ENCODE results near the gene HS3ST5. TPM values are rescaled to one million over a fixed set of nuclear protein-coding genes. Genes with fewer than 3 reads are reported as not detected.

The HS3ST5 gene
- total and polyA plus RNA-seq, 4 donors = not detected

DNA sequence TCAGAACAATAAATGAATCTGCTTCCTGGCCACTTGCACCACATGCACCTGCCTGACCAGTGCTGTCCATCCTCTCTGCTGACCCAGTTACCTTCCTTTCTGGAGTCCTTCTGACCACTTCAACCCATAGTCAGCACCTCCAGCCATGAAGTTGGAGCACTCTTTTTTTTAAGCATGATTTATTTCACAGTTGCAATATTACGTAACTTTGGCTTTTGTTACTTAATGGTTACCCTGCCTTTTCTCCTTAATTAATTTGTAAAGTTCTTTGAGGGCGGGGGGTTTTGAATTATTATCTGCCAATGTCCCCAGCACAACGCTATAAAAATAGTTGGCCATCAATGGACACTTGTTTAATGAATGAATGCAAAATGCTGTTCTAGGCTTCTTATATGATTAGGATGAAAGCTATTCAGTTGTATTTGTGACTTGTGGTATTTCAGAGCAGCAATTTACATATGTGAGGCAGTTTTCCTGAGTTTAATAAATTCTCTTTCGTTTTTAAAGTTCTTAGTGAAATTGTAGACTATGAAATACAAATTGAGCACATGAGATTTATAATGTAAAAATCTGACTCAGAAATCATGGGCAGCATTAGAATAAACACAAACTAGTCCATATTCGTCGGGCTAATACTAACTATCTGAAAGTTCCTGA lies 180.0 kb downstream of the HS3ST5 start (continued):
- TF ChIP-seq FOXA1 (IDR thresholded peaks at IDR 0.05) = no peak
- no peak for TF ChIP-seq CTCF (IDR thresholded peaks at IDR 0.05; ENCODE audit: low read depth, low read length, missing input control)
- no peak for TF ChIP-seq RXRA (IDR thresholded peaks at IDR 0.05)
- TF ChIP-seq NR2F2 (IDR thresholded peaks at IDR 0.05) = no peak
- no peak for TF ChIP-seq JUND (IDR thresholded peaks at IDR 0.05)
- no peak for TF ChIP-seq FOXA2 (IDR thresholded peaks at IDR 0.05)

DNA sequence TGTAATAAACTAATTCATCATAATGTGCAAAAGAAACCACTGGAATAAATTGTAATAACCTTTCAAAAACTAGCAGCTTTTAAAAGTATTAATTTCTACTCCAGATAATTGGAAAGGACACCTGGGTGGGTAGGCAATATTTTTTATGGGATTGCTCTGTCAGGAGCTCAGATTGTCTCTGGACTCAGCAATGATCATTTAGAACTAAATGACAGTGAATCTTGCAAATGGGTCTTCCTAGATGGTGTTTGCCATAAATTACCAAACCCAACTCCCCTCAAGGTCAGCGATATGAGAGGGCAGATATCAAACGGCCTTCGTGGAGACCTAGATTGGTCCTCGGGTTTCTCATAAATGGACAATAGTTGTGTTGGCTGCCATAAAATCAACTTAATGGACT lies 181.9 kb downstream of the HS3ST5 start:
- TF ChIP-seq JUND (IDR thresholded peaks at IDR 0.05) (no peak), NR2F2 (IDR thresholded peaks at IDR 0.05) (no peak), RAD21 (IDR thresholded peaks at IDR 0.05) (no peak), FOXA2 (IDR thresholded peaks at IDR 0.05) (no peak), FOXA1 (IDR thresholded peaks at IDR 0.05) (no peak), TAF1 (conservative IDR thresholded peaks at IDR 0.05) (no peak), EGR1 (IDR thresholded peaks at IDR 0.05; ENCODE audit: low read depth in 2 of 2) (no peak), YY1 (IDR thresholded peaks at IDR 0.05) (no peak), HNF4A (conservative IDR thresholded peaks at IDR 0.05) (no peak), GABPA (IDR thresholded peaks at IDR 0.05 in 1 of 2, conservative IDR thresholded peaks at IDR 0.05 in 1 of 2) (no peak), RXRA (IDR thresholded peaks at IDR 0.05) (no peak), HNF4G (IDR thresholded peaks at IDR 0.05) (no peak), SP1 (IDR thresholded peaks at IDR 0.05) (no peak), MAX (IDR thresholded peaks at IDR 0.05) (no peak), CTCF (IDR thresholded peaks at IDR 0.05; ENCODE audit: low read depth, low read length, missing input control) (no peak)
- TF ChIP-seq, protein P1, sequence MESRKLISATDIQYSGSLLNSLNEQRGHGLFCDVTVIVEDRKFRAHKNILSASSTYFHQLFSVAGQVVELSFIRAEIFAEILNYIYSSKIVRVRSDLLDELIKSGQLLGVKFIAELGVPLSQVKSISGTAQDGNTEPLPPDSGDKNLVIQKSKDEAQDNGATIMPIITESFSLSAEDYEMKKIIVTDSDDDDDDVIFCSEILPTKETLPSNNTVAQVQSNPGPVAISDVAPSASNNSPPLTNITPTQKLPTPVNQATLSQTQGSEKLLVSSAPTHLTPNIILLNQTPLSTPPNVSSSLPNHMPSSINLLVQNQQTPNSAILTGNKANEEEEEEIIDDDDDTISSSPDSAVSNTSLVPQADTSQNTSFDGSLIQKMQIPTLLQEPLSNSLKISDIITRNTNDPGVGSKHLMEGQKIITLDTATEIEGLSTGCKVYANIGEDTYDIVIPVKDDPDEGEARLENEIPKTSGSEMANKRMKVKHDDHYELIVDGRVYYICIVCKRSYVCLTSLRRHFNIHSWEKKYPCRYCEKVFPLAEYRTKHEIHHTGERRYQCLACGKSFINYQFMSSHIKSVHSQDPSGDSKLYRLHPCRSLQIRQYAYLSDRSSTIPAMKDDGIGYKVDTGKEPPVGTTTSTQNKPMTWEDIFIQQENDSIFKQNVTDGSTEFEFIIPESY (IDR thresholded peaks at IDR 0.05) = no peak
- TF ChIP-seq, protein P2, sequence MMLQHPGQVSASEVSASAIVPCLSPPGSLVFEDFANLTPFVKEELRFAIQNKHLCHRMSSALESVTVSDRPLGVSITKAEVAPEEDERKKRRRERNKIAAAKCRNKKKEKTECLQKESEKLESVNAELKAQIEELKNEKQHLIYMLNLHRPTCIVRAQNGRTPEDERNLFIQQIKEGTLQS (IDR thresholded peaks at IDR 0.05) = no peak
- TF ChIP-seq, protein P3, sequence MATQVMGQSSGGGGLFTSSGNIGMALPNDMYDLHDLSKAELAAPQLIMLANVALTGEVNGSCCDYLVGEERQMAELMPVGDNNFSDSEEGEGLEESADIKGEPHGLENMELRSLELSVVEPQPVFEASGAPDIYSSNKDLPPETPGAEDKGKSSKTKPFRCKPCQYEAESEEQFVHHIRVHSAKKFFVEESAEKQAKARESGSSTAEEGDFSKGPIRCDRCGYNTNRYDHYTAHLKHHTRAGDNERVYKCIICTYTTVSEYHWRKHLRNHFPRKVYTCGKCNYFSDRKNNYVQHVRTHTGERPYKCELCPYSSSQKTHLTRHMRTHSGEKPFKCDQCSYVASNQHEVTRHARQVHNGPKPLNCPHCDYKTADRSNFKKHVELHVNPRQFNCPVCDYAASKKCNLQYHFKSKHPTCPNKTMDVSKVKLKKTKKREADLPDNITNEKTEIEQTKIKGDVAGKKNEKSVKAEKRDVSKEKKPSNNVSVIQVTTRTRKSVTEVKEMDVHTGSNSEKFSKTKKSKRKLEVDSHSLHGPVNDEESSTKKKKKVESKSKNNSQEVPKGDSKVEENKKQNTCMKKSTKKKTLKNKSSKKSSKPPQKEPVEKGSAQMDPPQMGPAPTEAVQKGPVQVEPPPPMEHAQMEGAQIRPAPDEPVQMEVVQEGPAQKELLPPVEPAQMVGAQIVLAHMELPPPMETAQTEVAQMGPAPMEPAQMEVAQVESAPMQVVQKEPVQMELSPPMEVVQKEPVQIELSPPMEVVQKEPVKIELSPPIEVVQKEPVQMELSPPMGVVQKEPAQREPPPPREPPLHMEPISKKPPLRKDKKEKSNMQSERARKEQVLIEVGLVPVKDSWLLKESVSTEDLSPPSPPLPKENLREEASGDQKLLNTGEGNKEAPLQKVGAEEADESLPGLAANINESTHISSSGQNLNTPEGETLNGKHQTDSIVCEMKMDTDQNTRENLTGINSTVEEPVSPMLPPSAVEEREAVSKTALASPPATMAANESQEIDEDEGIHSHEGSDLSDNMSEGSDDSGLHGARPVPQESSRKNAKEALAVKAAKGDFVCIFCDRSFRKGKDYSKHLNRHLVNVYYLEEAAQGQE (IDR thresholded peaks at IDR 0.05) = no peak
- DNase-seq (ENCODE audit: low spot score) = no peak
- no peak overlapping the region for H3K9ac ChIP-seq (ENCODE audit: low read depth in 1 of 2, low read length in 2 of 2)
- no peaks in the 10 kb centered on the region for H3K36me3 ChIP-seq (ENCODE audit: control insufficient read depth in 4 of 4, insufficient read depth in 3 of 4, low read depth in 1 of 4, low read length in 3 of 4)
- no peak overlapping the region for H3K4me3 ChIP-seq (ENCODE audit: low read depth in 1 of 3, low read length in 3 of 3)
- peaks cover 0 to 9% (median 3%) of the 10 kb centered on the region in 4 donors for H3K4me1 ChIP-seq (ENCODE audit: control insufficient read depth in 4 of 4, insufficient read depth in 4 of 4, low read length in 3 of 4)
- 87% methylated on average over 4 of the region's 4 CpGs for WGBS
- H3K27ac ChIP-seq (ENCODE audit: low read depth in 1 of 2, low read length in 2 of 2) = no peak overlapping the region
- peaks cover 0 to 8% (median 4%) of the 10 kb centered on the region in 4 donors for H3K27me3 ChIP-seq (ENCODE audit: control insufficient read depth in 4 of 4, insufficient read depth in 4 of 4, low read length in 3 of 4)
- no peaks in the 10 kb centered on the region for H3K9me3 ChIP-seq (ENCODE audit: control insufficient read depth in 4 of 4, low read length in 3 of 4)
